ENCODE results near the gene KAT2A. TPM values are rescaled to one million over a fixed set of nuclear protein-coding genes. Genes with fewer than 3 reads are reported as not detected.

Gene KAT2A
- total RNA-seq, 1 experiment from 2014 or later = 7.5 TPM

DNA sequence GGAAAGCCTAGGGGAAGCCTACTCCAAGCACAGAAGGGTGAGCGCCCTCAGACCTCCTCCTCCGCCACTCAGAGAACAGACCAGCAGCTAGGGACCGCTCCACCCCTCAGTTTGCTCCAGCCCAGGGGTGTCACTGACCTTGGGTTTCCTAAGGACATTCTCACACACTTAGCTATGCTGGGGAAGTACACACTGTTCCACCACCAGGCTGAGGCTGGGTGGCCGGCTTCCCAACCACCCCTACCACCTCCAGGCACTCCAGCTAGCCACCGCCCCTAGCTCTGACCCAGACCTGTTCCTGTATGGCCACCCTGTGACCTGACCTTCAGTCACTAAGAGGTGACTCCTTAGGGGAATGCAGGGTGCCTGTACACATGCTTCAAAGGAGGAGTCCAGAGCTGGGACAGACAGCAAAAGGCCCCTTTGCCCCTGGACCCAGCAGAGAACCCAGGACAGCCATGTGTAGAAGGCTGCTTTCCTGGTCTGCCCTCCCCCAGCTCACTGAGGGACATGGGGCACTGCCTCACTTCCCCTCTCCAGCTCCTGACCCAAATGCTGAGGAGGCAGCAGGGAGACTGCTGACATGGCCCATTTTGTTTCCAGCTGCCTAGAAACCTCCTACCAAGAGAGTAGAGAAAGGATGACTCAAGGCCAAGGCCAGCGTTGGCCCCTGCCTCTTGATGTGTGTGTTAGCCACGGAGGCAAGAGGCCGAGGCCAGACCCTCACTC lies 8.1 kb upstream of the KAT2A start:
- no peak overlapping the region for H3K4me3 ChIP-seq
- DNase-seq (ENCODE audit: low read depth in 1 of 2, low spot score in 2 of 2) = no peak
- peaks cover 67% of the 10 kb centered on the region for H3K36me3 ChIP-seq
- H3K4me1 ChIP-seq (replicated peaks) = peaks cover 13% of the 10 kb centered on the region
- H3K27ac ChIP-seq = no peak overlapping the region
- H3K9me3 ChIP-seq (replicated peaks) = no peaks in the 10 kb centered on the region
- H3K27me3 ChIP-seq (replicated peaks) = no peaks in the 10 kb centered on the region

DNA sequence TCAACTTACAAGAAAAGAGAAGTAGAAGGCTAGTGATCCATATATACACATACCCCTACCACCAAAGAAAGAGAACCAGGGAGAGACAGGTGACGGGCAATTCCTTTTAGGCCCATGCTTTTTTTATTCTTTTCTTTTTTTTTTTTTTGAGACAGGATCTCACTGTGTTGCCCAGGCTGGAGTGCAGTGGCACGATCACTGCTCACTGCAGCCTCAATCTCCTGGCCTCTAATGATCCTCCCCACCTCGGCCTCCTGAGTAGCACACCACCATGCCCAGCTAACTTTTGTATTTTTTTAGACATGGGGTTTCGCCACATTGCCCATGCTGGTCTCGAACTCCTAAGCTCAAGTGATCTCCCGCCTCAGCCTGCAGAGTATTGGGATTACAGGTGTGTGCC lies 6.2 kb upstream of the KAT2A start:
- Histone ChIP-seq H3K4me1 (replicated peaks) (no peaks in the 10 kb centered on the region; the same call in none of the 2 replicates), H3K4me3 (no peak overlapping the region), H3K27me3 (replicated peaks) (no peaks in the 10 kb centered on the region), H3K9me3 (replicated peaks) (no peaks in the 10 kb centered on the region), H3K27ac (no peak overlapping the region), H3K36me3 (peaks cover 74% of the 10 kb centered on the region)
- DNase-seq (ENCODE audit: low read depth in 1 of 2, low spot score in 2 of 2) = no peak

DNA sequence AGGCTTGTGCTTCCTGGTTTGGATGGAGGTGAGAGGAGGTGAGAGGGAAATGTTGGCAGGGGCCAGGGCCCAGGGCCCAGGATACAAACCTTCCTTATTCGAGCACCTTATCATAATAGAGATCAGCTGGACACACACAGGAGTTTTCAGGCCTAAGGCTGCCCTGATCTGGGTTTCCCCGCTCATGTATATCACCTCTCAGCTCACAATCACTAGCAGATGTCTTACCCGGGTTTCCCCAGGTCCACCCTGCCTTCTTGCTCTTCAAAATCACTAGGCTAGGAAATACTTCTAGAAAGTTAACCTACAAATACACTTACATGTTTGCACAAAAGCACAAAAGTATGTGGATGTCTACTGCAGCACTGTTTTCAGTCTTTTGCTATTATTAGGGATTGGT lies 5.7 kb upstream of the KAT2A start:
- Histone ChIP-seq H3K27me3 (replicated peaks) (no peaks in the 10 kb centered on the region), H3K27ac (no peak overlapping the region), H3K36me3 (peaks cover 72% of the 10 kb centered on the region), H3K4me3 (no peak overlapping the region), H3K9me3 (replicated peaks) (no peaks in the 10 kb centered on the region), H3K4me1 (replicated peaks) (no peaks in the 10 kb centered on the region; the same call in none of the 2 replicates)
- no peak for DNase-seq (ENCODE audit: low read depth in 1 of 2, low spot score in 2 of 2)

DNA sequence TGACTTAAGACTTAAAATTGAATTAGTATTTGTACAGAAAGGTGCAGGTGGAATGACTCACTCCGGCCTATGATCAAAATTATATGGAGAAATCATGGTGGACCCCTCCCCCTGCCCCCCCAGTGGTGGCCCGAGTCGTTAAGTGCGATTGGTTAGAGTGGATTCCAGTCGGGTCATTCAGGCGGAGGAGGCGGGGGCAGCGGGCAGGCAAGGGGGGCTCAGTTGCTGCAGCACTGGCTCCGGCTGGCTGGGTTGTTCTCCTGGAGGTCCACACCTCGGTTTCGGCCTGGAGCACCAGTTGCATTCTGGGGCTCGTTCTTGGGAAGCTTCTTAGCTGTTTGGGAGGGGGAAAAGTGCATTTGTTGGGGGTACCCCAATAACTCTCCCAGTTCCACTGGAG lies 4.4 kb upstream of the KAT2A start:
- peaks cover 60% of the 10 kb centered on the region for H3K36me3 ChIP-seq
- DNase-seq (ENCODE audit: low read depth in 1 of 2, low spot score in 2 of 2) = no peak
- H3K27me3 ChIP-seq (replicated peaks) = no peaks in the 10 kb centered on the region
- H3K9me3 ChIP-seq (replicated peaks) = no peaks in the 10 kb centered on the region
- H3K4me3 ChIP-seq = no peak overlapping the region
- H3K27ac ChIP-seq = no peak overlapping the region
- H3K4me1 ChIP-seq (replicated peaks) = peaks cover 5% of the 10 kb centered on the region

DNA sequence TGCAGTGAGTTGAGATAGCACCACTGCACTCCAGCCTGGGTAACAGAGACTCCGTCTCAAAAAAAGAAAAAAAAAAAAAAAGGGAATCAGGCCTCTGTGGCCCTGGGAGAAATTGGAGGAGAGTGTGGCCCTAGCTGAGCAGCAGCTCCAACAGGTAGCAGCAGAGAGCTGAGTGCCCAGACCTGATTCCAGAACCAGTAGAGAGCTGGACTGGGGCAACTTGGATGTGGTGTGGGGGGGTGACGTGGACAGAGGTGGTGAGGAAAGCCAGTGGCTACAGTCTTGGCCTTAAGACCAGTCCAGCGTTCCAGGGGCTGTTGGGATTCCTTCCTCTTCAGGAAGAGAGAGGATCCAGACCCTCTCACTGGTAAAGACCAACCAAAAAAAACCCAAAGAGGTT lies 3.1 kb upstream of the KAT2A start:
- no peak overlapping the region for H3K27ac ChIP-seq

DNA sequence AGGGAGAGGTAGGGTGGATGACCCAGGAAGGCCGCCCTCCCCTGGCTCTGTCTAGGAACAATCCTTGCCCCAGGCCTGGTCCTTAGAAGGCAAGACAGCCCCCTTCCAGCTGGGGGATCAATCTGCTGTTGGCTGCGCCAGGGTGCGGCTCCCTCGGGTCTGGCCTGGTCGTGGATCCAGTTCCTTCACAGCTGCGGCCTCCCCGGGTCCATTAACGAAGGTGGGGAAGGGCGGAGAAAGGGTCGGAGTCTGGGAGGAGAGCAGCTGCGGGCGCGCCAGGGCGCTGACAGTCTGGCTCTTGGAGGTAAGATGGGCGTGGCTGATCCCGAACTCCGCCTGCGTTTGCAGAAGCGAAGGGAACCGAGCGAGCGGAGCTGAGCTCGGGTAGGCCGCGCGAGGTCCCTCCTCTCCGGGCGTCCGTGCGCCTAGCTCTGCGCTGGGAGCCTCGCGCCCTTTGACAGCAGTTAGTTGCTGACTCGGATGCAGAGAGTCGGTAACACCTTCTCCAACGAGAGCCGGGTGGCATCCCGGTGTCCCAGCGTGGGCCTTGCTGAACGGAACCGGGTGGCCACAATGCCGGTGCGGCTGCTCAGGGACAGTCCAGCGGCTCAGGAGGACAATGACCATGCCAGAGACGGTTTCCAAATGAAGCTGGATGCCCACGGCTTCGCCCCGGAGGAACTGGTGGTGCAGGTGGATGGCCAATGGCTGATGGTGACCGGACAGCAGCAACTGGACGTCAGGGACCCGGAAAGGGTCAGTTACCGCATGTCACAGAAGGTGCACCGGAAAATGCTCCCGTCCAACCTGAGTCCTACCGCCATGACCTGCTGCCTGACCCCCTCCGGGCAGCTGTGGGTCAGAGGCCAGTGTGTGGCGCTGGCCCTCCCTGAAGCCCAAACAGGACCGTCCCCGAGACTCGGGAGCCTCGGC lies 1.5 kb upstream of the KAT2A start, which contains the start of gene HSPB9:
HSPB9 (plus strand) TSS at position 434 of the 933 bp plus-strand sequence; CDS start at position 481, 47 bp downstream.
- H3K4me3 ChIP-seq = no peak within 1 kb of the TSS
- no peak for DNase-seq (ENCODE audit: low read depth in 1 of 2, low spot score in 2 of 2)
- no peaks in the 10 kb centered on the region for H3K9me3 ChIP-seq (replicated peaks)
- H3K27ac ChIP-seq = no peak within 1 kb of the TSS
- peaks cover 43% of the 10 kb centered on the region for H3K36me3 ChIP-seq
- H3K27me3 ChIP-seq (replicated peaks) = no peaks in the 10 kb centered on the region
- H3K4me1 ChIP-seq (replicated peaks) = peaks cover 10% of the 10 kb centered on the region

More for the DNA sequence above, 3.1 kb upstream of the KAT2A start:
- peaks cover 55% of the 10 kb centered on the region for H3K36me3 ChIP-seq
- no peaks in the 10 kb centered on the region for H3K27me3 ChIP-seq (replicated peaks)
- no peaks in the 10 kb centered on the region for H3K9me3 ChIP-seq (replicated peaks)
- H3K4me1 ChIP-seq (replicated peaks) = peaks cover 10% of the 10 kb centered on the region
- DNase-seq (ENCODE audit: low read depth in 1 of 2, low spot score in 2 of 2) = no peak
- H3K4me3 ChIP-seq = no peak overlapping the region

DNA sequence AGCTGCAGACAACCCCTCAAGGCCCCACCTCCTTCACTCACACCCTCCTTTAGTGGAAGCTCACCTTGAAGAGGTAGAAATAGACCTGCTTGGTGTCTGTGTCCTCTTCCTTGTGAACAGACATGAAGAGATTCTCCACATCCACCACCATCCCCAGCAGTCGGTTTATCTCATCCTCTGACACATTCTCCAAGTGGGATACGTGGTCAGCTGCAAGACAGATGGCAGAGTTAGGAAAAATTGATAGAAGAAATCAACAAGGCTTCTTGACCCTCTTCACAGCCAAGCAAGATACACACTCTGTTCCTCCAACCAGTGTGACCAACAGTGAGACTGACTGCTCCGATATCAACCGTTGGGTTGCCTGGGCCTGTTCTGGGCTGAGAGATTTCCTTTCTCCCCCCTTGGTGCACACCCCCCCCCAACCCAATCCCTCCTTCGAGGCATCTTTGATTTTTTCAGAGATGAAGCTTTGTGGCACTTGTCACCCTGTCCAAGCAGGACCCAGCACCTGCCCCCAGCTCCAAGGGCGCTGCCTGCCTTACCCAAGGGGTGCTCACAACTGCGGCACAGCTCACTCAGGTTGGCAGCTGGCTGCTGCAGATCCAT lies 902 bp downstream of the KAT2A start:
- DNase-seq (ENCODE audit: low read depth in 1 of 2, low spot score in 2 of 2) = no peak
- Histone ChIP-seq H3K4me3 (peak overlapping the region; percentile 40), H3K27ac (no peak overlapping the region), H3K4me1 (replicated peaks) (peaks cover 10% of the 10 kb centered on the region), H3K9me3 (replicated peaks) (no peaks in the 10 kb centered on the region), H3K36me3 (peaks cover 44% of the 10 kb centered on the region), H3K27me3 (replicated peaks) (no peaks in the 10 kb centered on the region)

DNA sequence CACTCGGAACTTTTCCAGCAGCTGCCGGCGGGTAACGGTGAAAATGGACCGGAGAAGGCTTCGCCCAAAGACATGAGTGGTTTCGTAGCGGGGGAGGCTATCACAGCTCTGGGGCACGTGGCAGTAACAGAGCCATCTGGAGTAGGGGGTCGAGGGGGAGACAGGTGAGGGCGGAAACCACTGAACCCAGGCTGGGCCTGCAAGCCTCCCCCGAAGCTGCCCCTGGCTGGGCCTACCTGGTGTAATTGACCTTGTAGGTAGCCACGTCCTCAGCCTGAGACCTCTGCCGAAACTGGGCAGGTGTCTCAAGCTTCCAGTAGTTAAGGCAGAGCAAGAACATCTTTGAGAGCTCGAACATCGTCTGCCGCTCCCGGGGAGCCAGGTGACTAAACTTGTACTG lies 1.9 kb downstream of the KAT2A start:
- no peak for DNase-seq (ENCODE audit: low read depth in 1 of 2, low spot score in 2 of 2)
- Histone ChIP-seq H3K9me3 (replicated peaks) (no peaks in the 10 kb centered on the region), H3K4me3 (no peak overlapping the region), H3K4me1 (replicated peaks) (peaks cover 10% of the 10 kb centered on the region), H3K27ac (no peak overlapping the region), H3K27me3 (replicated peaks) (no peaks in the 10 kb centered on the region), H3K36me3 (peaks cover 41% of the 10 kb centered on the region)

DNA sequence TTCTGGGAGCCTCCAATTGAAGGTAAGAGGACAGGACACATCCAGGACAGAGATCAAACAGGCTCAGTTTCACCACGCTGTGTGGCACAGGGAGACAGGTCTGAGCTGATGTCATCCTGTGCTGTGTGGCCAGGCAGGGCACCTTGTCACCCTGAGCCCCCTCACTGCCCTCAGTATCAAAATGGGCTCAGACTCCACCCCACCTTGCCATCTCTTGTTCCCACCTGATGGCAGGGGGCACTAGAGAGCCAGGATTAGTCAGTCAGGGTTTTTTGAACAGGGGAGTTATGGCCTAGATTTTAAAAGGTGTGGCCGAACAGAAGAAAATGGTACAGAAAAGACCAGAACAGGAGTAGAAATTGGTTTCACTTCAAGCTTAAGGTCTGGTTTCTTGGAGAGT lies 2.6 kb downstream of the KAT2A start:
- Histone ChIP-seq H3K36me3 (peaks cover 41% of the 10 kb centered on the region), H3K9me3 (replicated peaks) (no peaks in the 10 kb centered on the region)
- DNase-seq (ENCODE audit: low read depth in 1 of 2, low spot score in 2 of 2) = no peak

DNA sequence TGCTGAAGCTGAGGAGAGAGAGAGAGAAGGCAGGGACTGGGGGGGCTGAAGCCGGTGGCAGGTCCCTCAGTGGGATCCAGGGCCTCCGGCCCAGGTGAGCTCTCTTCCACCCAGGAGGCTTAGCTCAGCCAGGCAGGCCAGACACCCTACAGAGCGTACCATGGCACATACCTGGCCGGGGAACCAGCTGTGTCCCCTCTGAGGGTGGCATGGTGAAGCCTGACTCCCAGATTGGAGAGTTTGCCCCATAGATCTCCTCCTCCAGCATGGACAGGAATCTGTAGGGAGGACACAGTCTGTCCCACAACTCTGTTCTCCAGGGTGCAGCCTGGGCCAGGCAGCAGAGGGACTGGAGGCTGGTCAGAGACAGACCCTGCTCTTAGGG lies 3.0 kb downstream of the KAT2A start:
- no peaks in the 10 kb centered on the region for H3K9me3 ChIP-seq (replicated peaks)
- peaks cover 10% of the 10 kb centered on the region for H3K4me1 ChIP-seq (replicated peaks)
- no peaks in the 10 kb centered on the region for H3K27me3 ChIP-seq (replicated peaks)
- no peak overlapping the region for H3K27ac ChIP-seq
- H3K4me3 ChIP-seq = no peak overlapping the region
- no peak for DNase-seq (ENCODE audit: low read depth in 1 of 2, low spot score in 2 of 2)
- peaks cover 42% of the 10 kb centered on the region for H3K36me3 ChIP-seq

More for the DNA sequence above, 2.6 kb downstream of the KAT2A start:
- Histone ChIP-seq H3K27ac (no peak overlapping the region), H3K4me3 (no peak overlapping the region), H3K4me1 (replicated peaks) (peaks cover 10% of the 10 kb centered on the region), H3K27me3 (replicated peaks) (no peaks in the 10 kb centered on the region)

DNA sequence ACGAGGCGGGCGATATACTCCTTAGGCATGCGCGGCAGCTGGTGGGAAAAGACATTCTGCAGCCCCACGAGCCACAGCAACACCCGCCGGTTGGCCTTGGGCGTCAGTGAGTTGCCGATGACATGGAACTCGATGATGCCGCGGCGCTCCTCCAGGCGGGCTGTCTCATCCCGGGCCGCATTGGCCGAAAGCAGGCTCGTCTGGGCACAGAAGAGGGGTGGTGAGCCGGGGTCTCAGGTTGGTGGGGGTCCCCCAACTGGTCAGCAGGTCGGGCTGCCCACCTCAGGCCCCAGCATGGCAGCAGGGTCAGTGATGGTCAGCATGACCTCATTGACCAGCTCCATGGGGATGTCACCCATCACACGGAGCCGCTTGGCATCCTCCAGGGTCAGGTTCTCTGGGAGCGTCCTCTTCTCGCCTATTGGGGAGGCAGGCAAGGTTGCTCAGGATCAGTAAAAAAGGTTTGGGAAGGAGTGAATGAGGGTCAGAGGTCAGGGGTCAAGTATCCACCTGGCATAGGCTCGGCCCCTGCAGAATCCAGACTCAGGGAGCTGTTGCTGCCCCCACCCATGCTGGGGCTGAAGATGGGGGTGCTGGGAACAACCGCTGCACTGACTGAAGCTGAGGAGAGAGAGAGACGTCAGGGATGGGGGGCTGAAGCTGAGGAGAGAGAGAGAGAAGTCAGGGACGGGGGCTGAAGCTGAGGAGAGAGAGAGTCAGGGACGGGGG lies 3.6 kb downstream of the KAT2A start:
- H3K27me3 ChIP-seq (replicated peaks) = no peaks in the 10 kb centered on the region
- DNase-seq (ENCODE audit: low read depth in 1 of 2, low spot score in 2 of 2) = no peak
- no peak overlapping the region for H3K4me3 ChIP-seq
- H3K4me1 ChIP-seq (replicated peaks) = peaks cover 15% of the 10 kb centered on the region
- H3K9me3 ChIP-seq (replicated peaks) = no peaks in the 10 kb centered on the region
- no peak overlapping the region for H3K27ac ChIP-seq
- peaks cover 42% of the 10 kb centered on the region for H3K36me3 ChIP-seq

DNA sequence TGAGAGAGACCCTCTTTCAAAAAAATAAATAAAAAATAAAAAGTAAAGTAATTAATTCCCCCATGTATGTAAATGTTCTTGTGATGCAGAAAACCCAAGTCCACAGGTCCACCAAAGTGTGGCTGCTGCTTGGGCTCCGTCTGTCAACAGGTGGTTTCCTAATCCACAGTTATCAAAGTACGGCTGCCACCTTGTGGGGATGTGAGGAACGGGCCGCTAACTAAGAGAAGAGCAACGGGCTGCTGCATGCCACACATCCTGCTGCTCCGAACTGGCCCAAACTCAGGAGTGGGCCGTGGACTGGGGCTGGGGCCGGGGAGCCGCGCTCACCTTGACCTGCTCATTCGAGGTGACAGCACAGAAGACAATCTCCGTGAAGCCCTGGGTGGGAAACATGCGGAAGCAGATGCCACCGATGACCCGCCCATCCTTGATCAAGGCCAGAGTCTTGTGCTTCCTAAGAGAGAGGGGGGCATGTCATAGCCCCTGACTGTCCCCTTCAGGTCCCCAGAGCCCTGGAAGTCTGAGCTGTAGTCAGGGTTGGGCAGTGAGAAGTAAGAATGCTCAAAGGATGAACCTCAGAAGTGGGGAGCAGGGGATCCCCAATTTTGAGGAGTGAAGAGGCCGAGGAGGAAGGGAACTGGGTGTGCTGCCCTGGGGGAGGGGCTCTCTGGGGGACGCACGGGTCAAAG lies 4.3 kb downstream of the KAT2A start:
- no peak overlapping the region for H3K4me3 ChIP-seq
- peak; percentile 62 to 74 for DNase-seq (ENCODE audit: low read depth in 1 of 2, low spot score in 2 of 2)
- H3K27me3 ChIP-seq (replicated peaks) = no peaks in the 10 kb centered on the region
- peaks cover 20% of the 10 kb centered on the region for H3K4me1 ChIP-seq (replicated peaks)
- H3K27ac ChIP-seq = no peak overlapping the region
- H3K36me3 ChIP-seq = peaks cover 39% of the 10 kb centered on the region
- H3K9me3 ChIP-seq (replicated peaks) = no peaks in the 10 kb centered on the region

DNA sequence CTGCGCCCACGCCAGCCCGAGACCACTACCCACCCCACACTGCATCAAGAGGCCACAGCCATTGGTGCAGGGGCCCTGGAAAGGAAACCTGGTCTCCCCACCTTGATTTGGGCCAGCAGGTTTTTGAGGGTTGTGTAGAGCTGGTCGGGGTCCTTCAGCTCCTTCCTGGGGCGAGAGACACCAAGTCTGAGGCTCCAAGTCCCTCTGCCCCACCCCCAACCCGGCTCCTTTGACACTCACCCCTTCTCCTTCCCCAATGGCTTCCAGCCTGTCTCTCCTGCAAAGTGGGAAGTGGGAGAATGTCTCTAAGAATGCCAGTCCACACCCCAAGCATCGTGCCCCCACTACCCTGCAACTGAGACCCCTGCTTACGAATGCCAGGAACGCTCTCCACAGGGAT lies 7.0 kb downstream of the KAT2A start:
- H3K4me3 ChIP-seq = no peak overlapping the region
- no peaks in the 10 kb centered on the region for H3K9me3 ChIP-seq (replicated peaks)
- no peaks in the 10 kb centered on the region for H3K27me3 ChIP-seq (replicated peaks)
- DNase-seq (ENCODE audit: low read depth in 1 of 2, low spot score in 2 of 2) = no peak
- peaks cover 31% of the 10 kb centered on the region for H3K36me3 ChIP-seq
- peaks cover 17% of the 10 kb centered on the region for H3K4me1 ChIP-seq (replicated peaks)
- no peak overlapping the region for H3K27ac ChIP-seq
